ENCODE measurements around the gene HAUS3. TPM values are rescaled to one million over a fixed set of nuclear protein-coding genes. Genes with fewer than 3 reads are reported as not detected.

Gene HAUS3
- total and polyA plus RNA-seq, 2 of the 13 experiments (the other 11 are each of a cell fraction or from before 2014, with no cell fraction given): 3.9 to 12.6 TPM

DNA sequence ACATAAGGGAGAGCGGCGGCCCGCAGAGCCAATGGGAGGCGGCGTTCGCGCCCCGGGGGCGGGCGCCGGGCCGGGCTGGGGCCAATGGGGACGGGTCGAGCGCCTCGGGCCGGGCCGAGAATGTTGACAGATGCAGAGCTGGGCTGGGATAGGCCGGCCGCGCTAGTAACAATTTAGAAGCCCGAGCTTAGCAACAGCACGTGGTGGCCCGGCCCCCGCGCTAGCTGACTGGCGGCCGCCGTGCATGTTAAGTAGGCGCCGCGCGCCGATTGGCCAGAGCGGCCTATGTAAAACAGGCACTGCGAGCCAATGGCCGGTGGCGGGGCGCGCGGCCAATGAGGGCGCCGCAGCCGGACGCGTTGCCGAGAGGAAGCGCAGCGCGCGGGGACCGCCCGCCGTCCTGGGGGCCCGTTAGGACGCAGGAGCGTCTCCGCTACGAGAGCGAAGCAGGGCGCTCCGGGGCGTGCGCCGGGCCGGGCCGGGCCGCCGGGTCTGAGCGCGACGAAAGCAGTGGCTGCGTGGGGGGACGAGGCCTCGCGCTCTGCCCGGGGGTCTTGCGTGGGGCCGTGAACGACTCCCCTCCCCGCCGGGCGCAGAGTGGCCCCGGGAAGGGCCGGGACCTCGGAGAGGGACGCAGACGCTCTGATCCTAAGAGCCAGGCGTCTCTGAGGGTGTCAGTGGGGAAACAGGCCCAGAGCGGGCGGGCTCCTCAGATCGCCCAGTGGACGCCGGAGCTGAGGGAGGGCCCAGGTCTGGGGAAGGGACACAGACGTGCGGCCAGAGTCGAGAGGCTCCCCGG, 20.4 kb upstream of the HAUS3 start (continued):
- TF ChIP-seq, protein P1, sequence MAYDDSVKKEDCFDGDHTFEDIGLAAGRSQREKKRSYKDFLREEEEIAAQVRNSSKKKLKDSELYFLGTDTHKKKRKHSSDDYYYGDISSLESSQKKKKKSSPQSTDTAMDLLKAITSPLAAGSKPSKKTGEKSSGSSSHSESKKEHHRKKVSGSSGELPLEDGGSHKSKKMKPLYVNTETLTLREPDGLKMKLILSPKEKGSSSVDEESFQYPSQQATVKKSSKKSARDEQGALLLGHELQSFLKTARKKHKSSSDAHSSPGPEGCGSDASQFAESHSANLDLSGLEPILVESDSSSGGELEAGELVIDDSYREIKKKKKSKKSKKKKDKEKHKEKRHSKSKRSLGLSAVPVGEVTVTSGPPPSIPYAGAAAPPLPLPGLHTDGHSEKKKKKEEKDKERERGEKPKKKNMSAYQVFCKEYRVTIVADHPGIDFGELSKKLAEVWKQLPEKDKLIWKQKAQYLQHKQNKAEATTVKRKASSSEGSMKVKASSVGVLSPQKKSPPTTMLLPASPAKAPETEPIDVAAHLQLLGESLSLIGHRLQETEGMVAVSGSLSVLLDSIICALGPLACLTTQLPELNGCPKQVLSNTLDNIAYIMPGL (CRISPR knock-in tag; IDR thresholded peaks at IDR 0.05; ENCODE audit: borderline replicate concordance in 1 of 2, low read depth in 1 of 2): peak; percentile 76 to 82
- no peak for TF ChIP-seq MTF2 (CRISPR knock-in tag; IDR thresholded peaks at IDR 0.05; ENCODE audit: borderline replicate concordance)
- TF ChIP-seq ZNF816 (CRISPR knock-in tag; IDR thresholded peaks at IDR 0.05; ENCODE audit: borderline replicate concordance): no peak
- no peak for TF ChIP-seq SIX1 (CRISPR knock-in tag; IDR thresholded peaks at IDR 0.05; ENCODE audit: borderline replicate concordance)
- no peak for TF ChIP-seq SMC3 (IDR thresholded peaks at IDR 0.05; ENCODE audit: low read length)
- TF ChIP-seq, protein P2, sequence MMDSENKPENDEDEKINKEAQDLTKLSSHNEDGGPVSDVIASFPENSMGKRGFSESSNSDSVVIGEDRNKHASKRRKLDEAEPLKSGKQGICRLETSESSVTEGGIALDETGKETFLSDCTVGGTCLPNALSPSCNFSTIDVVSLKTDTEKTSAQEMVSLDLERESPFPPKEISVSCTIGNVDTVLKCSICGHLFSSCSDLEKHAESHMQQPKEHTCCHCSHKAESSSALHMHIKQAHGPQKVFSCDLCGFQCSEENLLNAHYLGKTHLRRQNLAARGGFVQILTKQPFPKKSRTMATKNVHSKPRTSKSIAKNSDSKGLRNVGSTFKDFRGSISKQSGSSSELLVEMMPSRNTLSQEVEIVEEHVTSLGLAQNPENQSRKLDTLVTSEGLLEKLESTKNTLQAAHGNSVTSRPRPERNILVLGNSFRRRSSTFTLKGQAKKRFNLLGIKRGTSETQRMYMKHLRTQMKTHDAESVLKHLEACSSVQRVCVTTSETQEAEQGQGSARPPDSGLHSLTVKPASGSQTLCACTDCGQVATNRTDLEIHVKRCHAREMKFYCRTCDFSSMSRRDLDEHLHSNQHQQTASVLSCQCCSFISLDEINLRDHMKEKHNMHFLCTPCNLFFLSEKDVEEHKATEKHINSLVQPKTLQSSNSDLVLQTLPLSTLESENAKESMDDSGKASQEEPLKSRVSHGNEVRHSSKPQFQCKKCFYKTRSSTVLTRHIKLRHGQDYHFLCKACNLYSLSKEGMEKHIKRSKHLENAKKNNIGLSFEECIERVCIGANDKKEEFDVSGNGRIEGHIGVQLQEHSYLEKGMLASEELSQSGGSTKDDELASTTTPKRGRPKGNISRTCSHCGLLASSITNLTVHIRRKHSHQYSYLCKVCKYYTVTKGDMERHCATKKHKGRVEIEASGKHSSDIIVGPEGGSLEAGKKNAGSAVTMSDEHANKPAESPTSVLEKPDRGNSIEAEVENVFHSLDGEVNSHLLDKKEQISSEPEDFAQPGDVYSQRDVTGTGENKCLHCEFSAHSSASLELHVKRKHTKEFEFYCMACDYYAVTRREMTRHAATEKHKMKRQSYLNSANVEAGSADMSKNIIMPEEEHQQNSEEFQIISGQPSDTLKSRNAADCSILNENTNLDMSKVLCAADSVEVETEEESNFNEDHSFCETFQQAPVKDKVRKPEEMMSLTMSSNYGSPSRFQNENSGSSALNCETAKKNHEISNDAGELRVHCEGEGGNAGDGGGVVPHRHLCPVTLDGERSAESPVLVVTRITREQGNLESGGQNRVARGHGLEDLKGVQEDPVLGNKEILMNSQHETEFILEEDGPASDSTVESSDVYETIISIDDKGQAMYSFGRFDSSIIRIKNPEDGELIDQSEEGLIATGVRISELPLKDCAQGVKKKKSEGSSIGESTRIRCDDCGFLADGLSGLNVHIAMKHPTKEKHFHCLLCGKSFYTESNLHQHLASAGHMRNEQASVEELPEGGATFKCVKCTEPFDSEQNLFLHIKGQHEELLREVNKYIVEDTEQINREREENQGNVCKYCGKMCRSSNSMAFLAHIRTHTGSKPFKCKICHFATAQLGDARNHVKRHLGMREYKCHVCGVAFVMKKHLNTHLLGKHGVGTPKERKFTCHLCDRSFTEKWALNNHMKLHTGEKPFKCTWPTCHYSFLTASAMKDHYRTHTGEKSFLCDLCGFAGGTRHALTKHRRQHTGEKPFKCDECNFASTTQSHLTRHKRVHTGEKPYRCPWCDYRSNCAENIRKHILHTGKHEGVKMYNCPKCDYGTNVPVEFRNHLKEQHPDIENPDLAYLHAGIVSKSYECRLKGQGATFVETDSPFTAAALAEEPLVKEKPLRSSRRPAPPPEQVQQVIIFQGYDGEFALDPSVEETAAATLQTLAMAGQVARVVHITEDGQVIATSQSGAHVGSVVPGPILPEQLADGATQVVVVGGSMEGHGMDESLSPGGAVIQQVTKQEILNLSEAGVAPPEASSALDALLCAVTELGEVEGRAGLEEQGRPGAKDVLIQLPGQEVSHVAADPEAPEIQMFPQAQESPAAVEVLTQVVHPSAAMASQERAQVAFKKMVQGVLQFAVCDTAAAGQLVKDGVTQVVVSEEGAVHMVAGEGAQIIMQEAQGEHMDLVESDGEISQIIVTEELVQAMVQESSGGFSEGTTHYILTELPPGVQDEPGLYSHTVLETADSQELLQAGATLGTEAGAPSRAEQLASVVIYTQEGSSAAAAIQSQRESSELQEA (CRISPR knock-in tag; IDR thresholded peaks at IDR 0.05; ENCODE audit: not compliant biosample characterization): no peak
- TF ChIP-seq HNRNPK (IDR thresholded peaks at IDR 0.05; ENCODE audit: low read depth, low read length, poor library complexity, severe bottlenecking): peak; percentile 41
- TF ChIP-seq TOE1 (CRISPR knock-in tag; IDR thresholded peaks at IDR 0.05): no peak
- peak; percentile 58 for TF ChIP-seq MED8 (CRISPR knock-in tag; IDR thresholded peaks at IDR 0.05; ENCODE audit: insufficient replicate concordance)
- peak; percentile 34 for TF ChIP-seq ETV5 (CRISPR knock-in tag; IDR thresholded peaks at IDR 0.05; ENCODE audit: borderline replicate concordance)
- TF ChIP-seq NFE2L1 (CRISPR knock-in tag; IDR thresholded peaks at IDR 0.05; ENCODE audit: borderline replicate concordance): no peak
- TF ChIP-seq ZNF562 (CRISPR knock-in tag; IDR thresholded peaks at IDR 0.05; ENCODE audit: borderline replicate concordance): no peak
- TF ChIP-seq HNRNPUL1 (IDR thresholded peaks at IDR 0.05; ENCODE audit: low read depth, low read length): no peak
- peak; percentile 68; the same call in 1 of the 2 replicates for TF ChIP-seq TAF1 (CRISPR knock-in tag; IDR thresholded peaks at IDR 0.05)
- TF ChIP-seq, protein P3, sequence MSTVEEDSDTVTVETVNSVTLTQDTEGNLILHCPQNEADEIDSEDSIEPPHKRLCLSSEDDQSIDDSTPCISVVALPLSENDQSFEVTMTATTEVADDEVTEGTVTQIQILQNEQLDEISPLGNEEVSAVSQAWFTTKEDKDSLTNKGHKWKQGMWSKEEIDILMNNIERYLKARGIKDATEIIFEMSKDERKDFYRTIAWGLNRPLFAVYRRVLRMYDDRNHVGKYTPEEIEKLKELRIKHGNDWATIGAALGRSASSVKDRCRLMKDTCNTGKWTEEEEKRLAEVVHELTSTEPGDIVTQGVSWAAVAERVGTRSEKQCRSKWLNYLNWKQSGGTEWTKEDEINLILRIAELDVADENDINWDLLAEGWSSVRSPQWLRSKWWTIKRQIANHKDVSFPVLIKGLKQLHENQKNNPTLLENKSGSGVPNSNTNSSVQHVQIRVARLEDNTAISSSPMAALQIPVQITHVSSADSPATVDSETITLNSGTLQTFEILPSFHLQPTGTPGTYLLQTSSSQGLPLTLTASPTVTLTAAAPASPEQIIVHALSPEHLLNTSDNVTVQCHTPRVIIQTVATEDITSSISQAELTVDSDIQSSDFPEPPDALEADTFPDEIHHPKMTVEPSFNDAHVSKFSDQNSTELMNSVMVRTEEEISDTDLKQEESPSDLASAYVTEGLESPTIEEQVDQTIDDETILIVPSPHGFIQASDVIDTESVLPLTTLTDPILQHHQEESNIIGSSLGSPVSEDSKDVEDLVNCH (CRISPR knock-in tag; IDR thresholded peaks at IDR 0.05): no peak
- no peak for TF ChIP-seq DPF2 (CRISPR knock-in tag; IDR thresholded peaks at IDR 0.05; ENCODE audit: borderline replicate concordance, low read depth)

Measured in HepG2 (cell line).